ENCODE data around the gene AGO3. TPM values are rescaled to one million over a fixed set of nuclear protein-coding genes. Genes with fewer than 3 reads are reported as not detected.
A peak's percentile ranks its signal among the peaks of the same experiment; 100 is the strongest.

Gene AGO3
- total and polyA plus RNA-seq, 2 donors, result 4.1 to 53.1 TPM

DNA sequence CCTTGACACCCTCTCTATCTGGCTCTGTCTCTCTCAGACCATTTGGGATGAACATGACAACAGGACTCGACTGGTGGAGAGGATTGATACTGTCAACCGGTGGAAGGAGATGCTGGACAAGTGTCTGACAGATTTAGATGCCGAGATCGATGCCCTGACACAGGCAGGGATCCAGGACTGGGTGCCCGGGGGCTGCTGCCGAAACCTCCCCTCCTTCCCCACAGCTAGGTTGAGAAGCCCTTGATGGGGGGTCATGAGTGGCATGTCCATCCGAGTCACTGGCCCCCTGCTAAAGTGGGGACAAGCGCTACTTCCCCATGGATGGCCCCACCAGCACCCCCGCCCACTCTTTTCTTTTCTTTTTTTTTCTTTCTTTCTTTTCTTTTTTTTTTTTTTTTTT, 154.2 kb downstream of the AGO3 start:
- no peak for DNase-seq (ENCODE audit: extremely low spot score)
- Histone ChIP-seq H3K4me3 (ENCODE audit: low read depth, low read length) (no peak overlapping the region), H3K36me3 (ENCODE audit: insufficient read depth) (no peaks in the 10 kb centered on the region), H3K27ac (ENCODE audit: low read depth) (no peak overlapping the region), H3K4me1 (ENCODE audit: insufficient read depth) (no peaks in the 10 kb centered on the region)
- 88% methylated on average over 9 of the region's 9 CpGs for WGBS

DNA sequence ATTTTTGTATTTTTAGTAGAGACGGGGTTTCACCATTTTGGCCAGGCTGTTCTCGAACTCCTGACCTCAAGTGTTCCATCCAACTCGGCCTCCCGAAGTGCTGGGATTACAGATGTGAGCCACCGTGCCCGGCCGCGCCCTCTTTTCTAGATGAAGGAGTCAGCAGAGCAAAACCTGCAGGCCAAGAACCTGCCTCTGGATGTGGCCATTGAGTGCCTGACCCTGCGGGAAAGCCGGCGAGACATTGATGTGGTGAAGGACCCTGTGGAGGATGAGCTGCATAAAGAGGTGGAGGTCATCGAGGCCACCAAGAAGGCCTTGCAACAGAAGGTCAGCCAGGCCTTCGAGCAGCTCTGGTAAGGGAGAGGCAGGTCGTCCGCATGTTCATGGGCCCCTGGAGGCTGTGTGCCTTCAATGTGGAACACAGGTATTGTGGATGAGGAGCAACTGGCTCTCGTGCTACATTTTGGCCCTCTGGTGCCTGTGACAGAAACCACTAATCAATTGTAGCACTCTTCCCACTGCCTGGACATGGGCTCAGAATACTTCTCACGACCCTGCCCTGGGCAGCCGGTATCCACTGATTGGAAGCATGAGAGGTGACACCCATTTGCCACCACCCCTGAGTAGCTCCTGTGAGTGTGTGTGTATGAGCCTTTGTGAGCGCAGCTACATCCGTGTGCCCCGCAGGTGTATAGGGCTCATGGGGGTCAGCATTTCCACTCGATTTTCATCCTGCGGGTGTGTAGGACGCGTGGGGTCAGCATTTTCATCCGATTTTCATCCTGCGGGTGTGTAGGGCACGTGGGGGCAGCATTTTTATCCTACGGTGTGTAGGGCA, 155.0 kb downstream of the AGO3 start:
- H3K4me3 ChIP-seq (ENCODE audit: low read depth, low read length), result no peak overlapping the region
- no peaks in the 10 kb centered on the region for H3K36me3 ChIP-seq (ENCODE audit: insufficient read depth)
- 91% methylated on average over 29 of the region's 29 CpGs for WGBS
- no peaks in the 10 kb centered on the region for H3K4me1 ChIP-seq (ENCODE audit: insufficient read depth)
- no peak for DNase-seq (ENCODE audit: extremely low spot score)
- no peak overlapping the region for H3K27ac ChIP-seq (ENCODE audit: low read depth)

DNA sequence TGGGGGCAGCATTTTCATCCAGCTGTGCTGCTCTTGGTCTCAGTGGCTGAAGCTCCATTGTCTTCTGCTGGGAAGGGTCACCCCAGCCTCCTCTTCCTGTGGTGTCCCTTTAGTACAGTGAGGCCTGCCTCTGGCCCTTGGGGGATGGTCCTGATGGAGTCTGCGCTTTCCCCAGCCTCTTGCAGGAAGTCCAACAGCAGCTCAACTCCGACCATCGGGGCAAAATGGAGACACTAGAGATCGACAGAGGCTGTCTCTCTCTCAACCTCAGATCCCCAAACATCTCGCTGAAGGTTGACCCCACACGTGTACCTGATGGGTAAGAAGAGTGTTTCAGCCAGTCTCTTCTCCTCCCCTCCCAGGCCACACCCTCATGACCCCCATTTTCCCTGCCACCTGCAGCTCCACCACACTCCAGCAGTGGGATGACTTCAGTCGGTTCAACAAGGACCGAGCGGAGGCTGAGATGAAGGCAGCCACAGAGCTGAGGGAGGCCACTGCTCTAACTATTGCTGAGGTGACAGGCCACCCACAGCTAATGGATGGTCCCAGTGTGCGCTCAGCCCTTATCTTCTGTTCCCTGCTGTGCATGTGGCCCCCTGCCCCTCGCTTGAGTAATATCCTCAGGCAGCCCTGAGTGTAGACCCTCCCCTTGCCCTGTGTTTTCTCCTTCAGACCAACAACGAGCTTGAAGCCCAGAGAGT, 155.8 kb downstream of the AGO3 start:
- Histone ChIP-seq H3K4me3 (ENCODE audit: low read depth, low read length) (no peak overlapping the region), H3K4me1 (ENCODE audit: insufficient read depth) (no peaks in the 10 kb centered on the region), H3K27ac (ENCODE audit: low read depth) (no peak overlapping the region), H3K36me3 (ENCODE audit: insufficient read depth) (no peaks in the 10 kb centered on the region)
- DNase-seq (ENCODE audit: extremely low spot score), result no peak
- 85% methylated on average over 12 of the region's 12 CpGs for WGBS

DNA sequence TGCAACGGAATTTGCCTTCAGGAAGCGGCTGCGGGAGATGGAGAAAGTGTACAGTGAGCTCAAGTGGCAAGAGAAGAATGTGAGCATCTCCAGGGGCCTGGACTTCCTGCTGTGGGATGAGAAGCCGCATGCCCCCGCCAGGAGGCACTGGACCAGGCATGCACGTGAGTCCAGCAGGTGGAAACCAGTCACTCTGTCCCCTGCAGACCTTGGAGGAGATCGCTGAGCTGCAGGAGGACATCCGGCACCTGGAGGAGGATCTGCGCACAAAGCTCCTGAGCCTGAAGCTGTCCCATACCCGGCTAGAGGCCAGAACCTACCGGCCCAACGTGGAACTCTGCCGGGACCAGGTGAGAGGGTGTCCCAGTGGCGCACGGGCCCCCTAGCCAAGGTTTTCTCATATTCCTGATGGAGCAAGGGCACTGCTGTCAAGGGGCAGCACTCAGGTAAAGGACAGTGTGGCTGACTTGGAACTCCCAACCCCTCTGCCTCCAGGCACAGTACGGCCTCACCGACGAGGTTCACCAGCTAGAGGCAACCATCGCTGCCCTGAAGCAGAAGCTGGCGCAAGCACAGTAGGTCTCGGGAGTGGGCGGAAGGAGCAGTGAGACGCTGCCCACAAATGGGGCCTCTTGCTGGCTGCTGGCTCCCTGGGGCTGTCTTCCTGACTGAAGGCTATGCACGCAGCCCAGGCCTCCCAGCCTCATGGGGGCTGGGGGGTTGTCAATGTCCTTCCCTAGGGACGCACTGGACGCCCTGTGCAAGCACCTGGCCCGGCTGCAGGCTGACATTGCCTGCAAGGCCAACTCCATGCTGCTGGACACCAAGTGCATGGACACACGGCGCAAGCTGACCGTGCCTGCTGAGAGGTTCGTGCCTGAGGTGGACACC, 156.6 kb downstream of the AGO3 start:
- 91% methylated on average over 31 of the region's 31 CpGs for WGBS
- Histone ChIP-seq H3K27ac (ENCODE audit: low read depth) (no peak overlapping the region), H3K36me3 (ENCODE audit: insufficient read depth) (peaks cover 5% of the 10 kb centered on the region), H3K4me3 (ENCODE audit: low read depth, low read length) (no peak overlapping the region), H3K4me1 (ENCODE audit: insufficient read depth) (no peaks in the 10 kb centered on the region)
- DNase-seq (ENCODE audit: extremely low spot score), result no peak

DNA sequence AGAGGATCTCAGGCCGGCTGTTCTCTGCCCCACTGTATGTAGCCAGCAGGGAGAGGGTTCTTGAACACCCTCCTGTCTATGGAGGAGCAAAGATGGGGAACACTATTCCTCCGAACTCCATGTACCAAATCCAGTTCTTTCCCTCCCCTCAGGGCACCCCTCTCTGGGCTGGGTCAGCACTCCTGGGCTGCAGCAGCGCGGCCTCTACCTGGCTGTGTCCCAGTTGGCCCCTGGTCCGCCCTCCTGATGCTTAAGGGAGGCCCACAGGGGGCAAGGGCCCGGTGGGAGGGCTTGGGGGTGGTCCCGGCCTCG, 157.3 kb downstream of the AGO3 start:
- Histone ChIP-seq H3K27ac (ENCODE audit: low read depth) (peak overlapping the region; percentile 25), H3K36me3 (ENCODE audit: insufficient read depth) (peaks cover 7% of the 10 kb centered on the region), H3K4me1 (ENCODE audit: insufficient read depth) (no peaks in the 10 kb centered on the region), H3K4me3 (ENCODE audit: low read depth, low read length) (peak overlapping the region; percentile 86)
- no peak for DNase-seq (ENCODE audit: extremely low spot score)
- 21% methylated on average over 8 of the region's 8 CpGs for WGBS

DNA sequence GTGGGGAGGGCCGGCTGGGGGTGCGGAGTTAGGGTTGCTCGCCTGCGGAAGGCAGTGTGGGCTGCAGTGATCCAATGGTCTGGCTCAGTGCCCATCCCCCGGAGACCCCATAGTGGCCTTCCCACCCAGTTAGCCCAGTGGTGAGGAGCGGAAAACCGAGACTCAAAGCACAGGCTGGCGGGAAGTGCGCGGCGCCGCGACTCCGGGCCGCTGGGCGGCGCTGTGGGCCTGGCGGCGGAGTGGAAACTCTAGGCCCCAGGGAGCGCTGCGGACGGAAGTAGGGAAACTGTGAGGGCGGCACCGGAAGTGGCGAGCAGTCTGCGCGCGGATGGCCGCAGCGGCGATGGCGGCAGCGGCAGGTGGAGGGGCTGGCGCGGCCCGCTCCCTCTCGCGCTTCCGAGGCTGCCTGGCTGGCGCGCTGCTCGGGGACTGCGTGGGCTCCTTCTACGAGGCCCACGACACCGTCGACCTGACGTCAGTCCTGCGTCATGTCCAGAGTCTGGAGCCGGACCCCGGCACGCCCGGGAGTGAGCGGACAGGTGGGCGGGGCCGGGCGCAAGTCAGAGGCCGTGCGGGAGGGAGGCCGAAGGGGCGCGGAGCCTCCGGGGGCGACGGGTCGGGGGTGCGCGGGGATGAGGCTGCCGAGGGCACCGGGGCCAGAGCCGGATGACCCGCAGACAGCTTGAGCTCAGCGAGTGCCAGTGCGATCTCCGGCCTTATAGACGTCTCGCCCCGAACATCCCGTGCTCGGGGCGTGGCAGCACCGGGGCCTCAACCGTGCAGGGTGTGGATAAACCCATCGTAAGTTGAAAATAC, 157.9 kb downstream of the AGO3 start, which contains the start of gene ADPRS:
Gene ADPRS (plus strand): TSS at position 316 of the 816 bp plus-strand sequence. CDS start 13 bp downstream, at position 329.
- H3K4me3 ChIP-seq (ENCODE audit: low read depth, low read length), result peak within 1 kb of the TSS; percentile 86
- H3K4me1 ChIP-seq (ENCODE audit: insufficient read depth), result no peaks in the 10 kb centered on the region

DNA sequence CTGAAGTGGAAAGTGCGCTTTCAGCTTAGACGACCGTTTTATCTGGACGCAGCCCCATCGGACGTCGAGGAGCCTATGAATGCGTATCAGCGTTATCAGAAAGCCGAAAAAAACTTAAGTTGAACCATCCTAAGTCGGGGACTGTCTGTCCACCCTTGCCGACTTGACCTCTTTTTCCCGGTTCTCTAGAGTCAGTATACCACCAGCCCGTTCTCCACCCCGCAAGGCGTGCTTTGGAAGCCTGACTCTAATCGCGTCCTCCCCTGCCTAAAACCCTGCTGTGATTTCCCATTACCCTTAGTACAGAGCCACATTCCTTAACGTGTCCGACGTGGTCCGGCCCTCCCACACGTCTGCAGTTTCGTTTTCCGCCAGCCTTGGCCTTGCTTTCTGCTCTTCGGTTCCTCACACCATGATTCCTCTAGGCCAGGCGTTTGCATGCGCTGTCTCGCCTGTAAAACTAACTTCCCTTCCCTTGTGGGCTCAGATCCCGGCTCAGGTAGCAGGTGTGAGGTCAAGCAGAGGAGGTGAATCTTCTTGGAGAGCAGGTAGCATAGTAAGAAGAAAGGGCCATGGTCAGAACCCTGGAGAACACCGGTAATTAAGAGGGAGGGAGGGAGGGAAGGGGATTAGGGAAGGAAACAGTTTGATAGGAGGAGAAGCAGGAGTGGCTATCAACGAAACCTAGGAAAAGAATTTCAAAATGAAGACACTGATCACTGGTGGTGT, 158.7 kb downstream of the AGO3 start:
- WGBS, result 7% methylated on average over 32 of the region's 32 CpGs
- no peak overlapping the region for H3K27ac ChIP-seq (ENCODE audit: low read depth)
- peak overlapping the region; percentile 86 for H3K4me3 ChIP-seq (ENCODE audit: low read depth, low read length)
- H3K36me3 ChIP-seq (ENCODE audit: insufficient read depth), result peaks cover 11% of the 10 kb centered on the region
- no peak for DNase-seq (ENCODE audit: extremely low spot score)
- H3K4me1 ChIP-seq (ENCODE audit: insufficient read depth), result no peaks in the 10 kb centered on the region

More for the DNA sequence above, 157.9 kb downstream of the AGO3 start, which contains the start of gene ADPRS:
- under 1% methylated on average over 84 of the region's 84 CpGs for WGBS
- peak; percentile 68 for DNase-seq (ENCODE audit: extremely low spot score)
- Histone ChIP-seq H3K36me3 (ENCODE audit: insufficient read depth) (peaks cover 7% of the 10 kb centered on the region), H3K27ac (ENCODE audit: low read depth) (peak within 1 kb of the TSS; percentile 88)

DNA sequence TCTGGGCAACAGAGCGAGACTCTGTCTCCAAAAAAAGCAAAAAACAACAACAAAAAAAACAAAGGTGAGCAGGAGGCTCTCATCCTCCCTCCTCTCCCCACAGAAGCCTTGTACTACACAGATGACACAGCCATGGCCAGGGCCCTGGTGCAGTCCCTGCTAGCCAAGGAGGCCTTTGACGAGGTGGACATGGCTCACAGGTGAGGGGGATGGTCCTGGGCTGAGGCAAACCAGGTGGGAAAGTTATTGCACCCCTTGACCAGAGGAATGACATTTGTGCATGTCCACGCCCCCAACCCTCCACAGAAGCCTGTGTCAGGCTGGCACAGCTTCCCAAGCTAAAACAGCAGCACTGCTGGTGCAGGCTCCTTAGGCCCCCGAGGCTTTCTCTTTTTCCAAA, 160.2 kb downstream of the AGO3 start:
- peaks cover 11% of the 10 kb centered on the region for H3K36me3 ChIP-seq (ENCODE audit: insufficient read depth)
- H3K4me1 ChIP-seq (ENCODE audit: insufficient read depth), result no peaks in the 10 kb centered on the region
- DNase-seq (ENCODE audit: extremely low spot score), result no peak
- H3K4me3 ChIP-seq (ENCODE audit: low read depth, low read length), result no peak overlapping the region
- H3K27ac ChIP-seq (ENCODE audit: low read depth), result no peak overlapping the region
- WGBS, result 87% methylated on average over 4 of the region's 4 CpGs

DNA sequence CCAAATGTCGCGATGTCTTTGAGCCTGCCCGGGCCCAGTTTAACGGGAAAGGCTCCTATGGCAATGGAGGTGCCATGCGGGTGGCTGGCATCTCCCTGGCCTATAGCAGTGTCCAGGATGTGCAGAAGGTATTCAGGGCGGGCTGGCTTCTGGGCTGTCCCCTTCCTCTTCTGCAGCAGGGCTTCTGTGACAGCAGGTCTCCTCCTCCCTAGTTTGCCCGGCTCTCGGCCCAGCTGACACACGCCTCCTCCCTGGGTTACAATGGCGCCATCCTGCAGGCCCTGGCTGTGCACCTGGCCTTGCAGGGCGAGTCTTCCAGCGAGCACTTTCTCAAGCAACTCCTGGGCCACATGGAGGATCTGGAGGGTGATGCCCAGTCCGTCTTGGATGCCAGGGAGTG, 160.8 kb downstream of the AGO3 start:
- no peak for DNase-seq (ENCODE audit: extremely low spot score)
- 94% methylated on average over 13 of the region's 13 CpGs for WGBS
- Histone ChIP-seq H3K4me1 (ENCODE audit: insufficient read depth) (no peaks in the 10 kb centered on the region), H3K27ac (ENCODE audit: low read depth) (no peak overlapping the region), H3K4me3 (ENCODE audit: low read depth, low read length) (no peak overlapping the region), H3K36me3 (ENCODE audit: insufficient read depth) (peaks cover 11% of the 10 kb centered on the region)

DNA sequence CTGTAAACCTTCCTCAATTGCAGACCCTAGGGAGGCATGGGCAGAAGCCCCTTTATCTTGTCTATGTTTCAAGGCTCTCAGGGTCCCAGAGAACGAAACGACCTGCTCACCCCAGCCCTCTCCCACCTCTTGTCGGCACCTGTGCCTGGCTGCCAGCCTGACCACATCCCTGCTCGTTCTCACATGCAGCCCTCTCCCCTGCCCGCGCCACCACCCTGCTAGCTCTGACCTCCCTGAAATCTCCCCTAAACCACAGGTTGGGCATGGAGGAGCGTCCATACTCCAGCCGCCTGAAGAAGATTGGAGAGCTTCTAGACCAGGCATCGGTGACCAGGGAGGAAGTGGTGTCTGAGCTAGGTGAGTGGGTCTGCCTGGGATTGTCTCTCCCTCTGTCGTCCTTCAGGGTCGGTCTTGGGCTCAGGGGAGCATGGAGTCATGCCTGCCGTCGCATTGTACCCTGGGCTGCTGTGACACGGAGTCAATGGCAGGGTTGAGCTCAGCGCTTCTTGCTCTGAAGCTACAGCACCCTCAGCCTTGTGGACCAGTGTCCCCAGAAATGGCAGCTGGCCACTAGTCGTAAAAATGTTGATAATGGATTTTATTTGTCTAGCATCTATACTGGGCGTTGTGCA, 161.4 kb downstream of the AGO3 start:
- Histone ChIP-seq H3K4me1 (ENCODE audit: insufficient read depth) (no peaks in the 10 kb centered on the region), H3K27ac (ENCODE audit: low read depth) (no peak overlapping the region), H3K4me3 (ENCODE audit: low read depth, low read length) (no peak overlapping the region), H3K36me3 (ENCODE audit: insufficient read depth) (peaks cover 11% of the 10 kb centered on the region)
- DNase-seq (ENCODE audit: extremely low spot score), result no peak
- WGBS, result 90% methylated on average over 17 of the region's 17 CpGs

DNA sequence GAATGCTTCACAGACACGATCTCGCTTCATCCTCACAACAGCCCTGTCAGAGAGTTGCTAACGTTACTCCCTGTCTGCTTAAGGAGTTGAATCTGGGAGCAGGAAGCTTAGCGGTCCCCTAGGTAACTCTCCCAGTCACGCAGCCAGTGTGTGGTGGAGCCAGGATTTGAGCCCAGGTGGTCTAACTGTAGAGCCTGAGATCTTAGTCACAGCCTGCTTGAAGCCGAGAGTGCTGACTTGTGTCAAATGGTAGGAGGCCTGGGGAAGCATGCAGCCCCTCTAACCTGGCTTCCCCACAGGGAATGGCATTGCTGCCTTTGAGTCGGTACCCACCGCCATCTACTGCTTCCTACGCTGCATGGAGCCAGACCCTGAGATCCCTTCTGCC, 161.9 kb downstream of the AGO3 start:
- 88% methylated on average over 9 of the region's 9 CpGs for WGBS
- no peak for DNase-seq (ENCODE audit: extremely low spot score)

DNA sequence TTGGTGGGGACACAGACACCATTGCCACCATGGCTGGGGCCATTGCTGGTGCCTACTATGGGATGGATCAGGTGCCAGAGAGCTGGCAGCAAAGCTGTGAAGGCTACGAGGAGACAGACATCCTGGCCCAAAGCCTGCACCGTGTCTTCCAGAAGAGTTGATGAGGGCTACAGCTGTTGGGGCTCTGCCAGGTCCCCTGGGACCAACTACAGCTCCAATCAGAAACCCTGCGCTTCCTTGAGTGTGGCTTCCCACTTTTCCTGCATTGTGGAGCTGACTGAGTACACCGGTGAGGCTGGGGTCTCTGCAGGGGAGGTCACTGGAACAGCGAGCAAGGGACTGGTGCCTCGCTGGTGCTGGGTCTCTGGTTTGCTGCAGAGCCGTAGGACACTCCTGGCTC, 162.3 kb downstream of the AGO3 start:
- no peak overlapping the region for H3K27ac ChIP-seq (ENCODE audit: low read depth)
- peaks cover 11% of the 10 kb centered on the region for H3K36me3 ChIP-seq (ENCODE audit: insufficient read depth)
- WGBS, result 83% methylated on average over 7 of the region's 7 CpGs

More for the DNA sequence above, 161.9 kb downstream of the AGO3 start:
- Histone ChIP-seq H3K4me1 (ENCODE audit: insufficient read depth) (no peaks in the 10 kb centered on the region), H3K4me3 (ENCODE audit: low read depth, low read length) (no peak overlapping the region), H3K27ac (ENCODE audit: low read depth) (no peak overlapping the region), H3K36me3 (ENCODE audit: insufficient read depth) (peaks cover 11% of the 10 kb centered on the region)

More for the DNA sequence above, 162.3 kb downstream of the AGO3 start:
- Histone ChIP-seq H3K4me3 (ENCODE audit: low read depth, low read length) (no peak overlapping the region), H3K4me1 (ENCODE audit: insufficient read depth) (no peaks in the 10 kb centered on the region)
- no peak for DNase-seq (ENCODE audit: extremely low spot score)

Data from urinary bladder (tissue), 4 donors.